GM12892 (cell line): ENCODE measurements around the gene IL6R.
"Not testable (repeated sequence)": the region's sequence is repeated elsewhere in the genome, so short reads cannot be mapped to it uniquely, and the experiment has no call there.

Experiments used
- POLR2A ChIP-seq: IDR thresholded peaks from 2 replicates; pipeline ENCODE4 v1.6.1; 2011; ENCODE audit warnings: low read depth, low read length, control low read depth
- POLR2AphosphoS5 ChIP-seq: IDR thresholded peaks from 2 replicates; pipeline ENCODE4 v1.6.1; 2011; ENCODE audit warnings: low read depth, low read length, control low read depth

DNA sequence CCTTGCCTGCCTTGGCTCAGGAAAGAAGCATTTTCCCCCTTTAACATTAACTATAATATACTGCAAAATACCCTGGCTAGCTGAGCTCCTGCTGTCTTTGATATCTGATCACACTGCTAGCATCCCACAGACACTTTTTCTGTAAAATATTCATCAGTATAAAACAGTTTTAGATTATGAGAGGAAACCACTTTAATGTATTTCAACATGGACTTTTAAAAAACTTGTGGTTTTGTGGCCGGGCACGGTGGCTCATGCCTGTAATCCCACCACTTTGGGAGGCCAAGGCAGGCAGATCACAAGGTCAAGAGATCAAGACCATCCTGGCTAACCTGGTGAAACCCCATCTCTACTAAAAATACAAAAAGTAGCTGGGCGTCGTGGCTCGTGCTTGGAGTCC is 81.6 kb downstream of the IL6R start:
- not testable (repeated sequence) for TF ChIP-seq POLR2AphosphoS5, POLR2A
